ENCODE results near the gene OXCT1. TPM values are rescaled to one million over a fixed set of nuclear protein-coding genes. Genes with fewer than 3 reads are reported as not detected.

Gene OXCT1
- total RNA-seq, 1 experiment from 2014 or later: 48.6 TPM

DNA sequence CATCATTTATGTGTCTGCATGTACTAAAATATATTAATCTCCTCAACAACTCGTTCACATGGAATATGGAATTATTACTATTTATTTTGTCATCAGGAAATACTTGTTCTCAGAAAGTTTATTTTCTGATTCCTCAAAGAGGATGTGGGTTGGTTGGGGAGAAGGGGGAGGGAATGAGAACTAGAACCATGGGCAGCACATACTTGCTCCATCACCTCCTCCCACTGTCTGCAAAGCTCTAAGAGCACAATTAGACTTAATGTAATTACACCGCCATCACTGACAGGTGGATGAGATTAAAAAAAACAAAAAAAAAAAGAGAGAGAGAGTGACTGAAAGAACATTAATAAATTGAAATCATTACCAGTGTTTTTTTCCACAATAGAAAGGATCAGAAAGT, 98.2 kb downstream of the OXCT1 start:
- POLR2A ChIA-PET: interaction anchor here (1.5 kb wide), 1 partner anchor 11 kb away, joined by 3 read pairs; no protein-coding TSS in a partner anchor

DNA sequence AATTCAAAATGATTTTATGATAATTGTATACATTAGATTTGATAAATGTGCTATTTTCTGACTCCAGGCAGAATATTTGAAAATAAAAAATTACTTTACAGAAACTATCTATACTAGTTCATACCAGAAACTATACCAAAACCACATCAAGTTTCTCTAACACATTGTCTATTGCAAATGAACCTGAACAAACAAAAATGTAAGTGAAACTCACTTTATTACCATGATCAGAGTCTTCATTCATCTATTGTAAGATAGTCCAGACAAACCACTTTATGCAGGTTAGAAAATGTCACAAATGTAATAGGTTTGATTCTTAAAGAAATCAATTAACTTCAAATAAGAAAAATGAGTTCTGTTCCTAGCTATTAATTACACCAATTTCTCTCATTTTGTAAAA, 99.4 kb downstream of the OXCT1 start:
- Mint-ChIP-seq H3K4me1 (ENCODE audit: insufficient read depth, unreplicated experiment) (no peaks in the 10 kb centered on the region), H3K27me3 (ENCODE audit: insufficient read depth, unreplicated experiment) (no peaks in the 10 kb centered on the region), H3K36me3 (ENCODE audit: insufficient read depth, unreplicated experiment) (peaks cover 13% of the 10 kb centered on the region), H3K4me3 (ENCODE audit: unreplicated experiment) (no peak overlapping the region), H3K9me3 (ENCODE audit: unreplicated experiment) (no peaks in the 10 kb centered on the region), H3K27ac (ENCODE audit: low read depth, unreplicated experiment) (no peak overlapping the region)
- BruUV-seq (replicated peaks): no TSS peak
- POLR2A ChIA-PET: no interaction called here
- CTCF ChIA-PET: no interaction called here
- TF ChIP-seq, protein P1, sequence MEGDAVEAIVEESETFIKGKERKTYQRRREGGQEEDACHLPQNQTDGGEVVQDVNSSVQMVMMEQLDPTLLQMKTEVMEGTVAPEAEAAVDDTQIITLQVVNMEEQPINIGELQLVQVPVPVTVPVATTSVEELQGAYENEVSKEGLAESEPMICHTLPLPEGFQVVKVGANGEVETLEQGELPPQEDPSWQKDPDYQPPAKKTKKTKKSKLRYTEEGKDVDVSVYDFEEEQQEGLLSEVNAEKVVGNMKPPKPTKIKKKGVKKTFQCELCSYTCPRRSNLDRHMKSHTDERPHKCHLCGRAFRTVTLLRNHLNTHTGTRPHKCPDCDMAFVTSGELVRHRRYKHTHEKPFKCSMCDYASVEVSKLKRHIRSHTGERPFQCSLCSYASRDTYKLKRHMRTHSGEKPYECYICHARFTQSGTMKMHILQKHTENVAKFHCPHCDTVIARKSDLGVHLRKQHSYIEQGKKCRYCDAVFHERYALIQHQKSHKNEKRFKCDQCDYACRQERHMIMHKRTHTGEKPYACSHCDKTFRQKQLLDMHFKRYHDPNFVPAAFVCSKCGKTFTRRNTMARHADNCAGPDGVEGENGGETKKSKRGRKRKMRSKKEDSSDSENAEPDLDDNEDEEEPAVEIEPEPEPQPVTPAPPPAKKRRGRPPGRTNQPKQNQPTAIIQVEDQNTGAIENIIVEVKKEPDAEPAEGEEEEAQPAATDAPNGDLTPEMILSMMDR (IDR thresholded peaks at IDR 0.05; ENCODE audit: unreplicated experiment): no peak
- no peak for DNase-seq (ENCODE audit: unreplicated experiment)
- intact Hi-C loops (cut with micrococcal nuclease): no loop called here

More for the DNA sequence above, 98.2 kb downstream of the OXCT1 start:
- no peak overlapping the region for H3K4me3 Mint-ChIP-seq (ENCODE audit: unreplicated experiment)
- TF ChIP-seq, protein P1 (IDR thresholded peaks at IDR 0.05; ENCODE audit: unreplicated experiment): no peak
- peaks cover 14% of the 10 kb centered on the region for H3K36me3 Mint-ChIP-seq (ENCODE audit: insufficient read depth, unreplicated experiment)
- CTCF ChIA-PET: no interaction called here
- DNase-seq (ENCODE audit: unreplicated experiment): no peak
- no peaks in the 10 kb centered on the region for H3K9me3 Mint-ChIP-seq (ENCODE audit: unreplicated experiment)
- no peak overlapping the region for H3K27ac Mint-ChIP-seq (ENCODE audit: low read depth, unreplicated experiment)
- no TSS peak for BruUV-seq (replicated peaks)
- H3K27me3 Mint-ChIP-seq (ENCODE audit: insufficient read depth, unreplicated experiment): no peaks in the 10 kb centered on the region
- intact Hi-C loops (cut with micrococcal nuclease): no loop called here
- no peaks in the 10 kb centered on the region for H3K4me1 Mint-ChIP-seq (ENCODE audit: insufficient read depth, unreplicated experiment)

DNA sequence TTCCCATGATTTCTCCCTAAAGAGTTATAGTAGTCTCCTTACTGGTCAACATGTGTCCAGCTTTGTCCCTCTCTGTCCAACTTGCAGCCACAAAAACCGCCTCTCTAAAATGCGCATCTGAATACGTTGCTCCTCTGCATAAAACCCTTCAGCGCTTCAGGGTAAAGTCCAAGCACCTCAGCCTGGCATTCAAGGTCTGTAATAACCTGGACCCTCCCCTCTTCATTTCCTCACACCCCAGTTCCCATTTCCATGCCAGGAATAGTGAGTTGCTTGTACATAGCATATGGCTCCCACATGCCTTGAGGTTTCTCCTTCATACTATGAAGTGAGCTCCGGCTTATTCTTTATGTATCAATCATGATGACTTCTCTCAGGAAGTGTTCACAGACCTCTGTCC, 101.5 kb downstream of the OXCT1 start:
- no TSS peak for BruUV-seq (replicated peaks)
- CTCF ChIA-PET: interaction anchor here (1.6 kb wide), 1 partner anchor 13 kb away, joined by 7 read pairs; no protein-coding TSS in a partner anchor

DNA sequence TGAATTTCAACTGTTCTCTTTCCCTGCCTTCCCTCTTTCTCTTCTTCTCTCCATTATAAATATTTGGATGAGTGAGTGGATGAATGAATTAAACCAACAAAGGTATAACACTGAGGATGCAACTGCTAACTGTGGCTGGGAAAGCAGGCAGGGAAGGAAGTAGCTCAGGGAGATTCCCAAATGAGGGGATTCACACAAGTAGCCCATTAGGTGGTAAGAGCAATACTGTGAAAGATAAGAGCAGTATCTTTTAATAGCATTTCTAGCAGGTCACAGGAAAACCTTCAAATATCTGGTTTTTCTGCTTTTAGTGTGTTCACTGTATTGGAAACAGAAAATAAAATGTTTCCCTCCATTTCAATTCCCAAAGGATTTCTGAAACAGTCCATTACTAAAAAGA, 105.6 kb downstream of the OXCT1 start:
- TF ChIP-seq, protein P1 (IDR thresholded peaks at IDR 0.05; ENCODE audit: unreplicated experiment): no peak
- H3K36me3 Mint-ChIP-seq (ENCODE audit: insufficient read depth, unreplicated experiment): peaks cover 15% of the 10 kb centered on the region
- DNase-seq (ENCODE audit: unreplicated experiment): no peak
- H3K4me1 Mint-ChIP-seq (ENCODE audit: insufficient read depth, unreplicated experiment): peaks cover 15% of the 10 kb centered on the region
- POLR2A ChIA-PET: no interaction called here
- no peak overlapping the region for H3K4me3 Mint-ChIP-seq (ENCODE audit: unreplicated experiment)
- H3K27ac Mint-ChIP-seq (ENCODE audit: low read depth, unreplicated experiment): peak overlapping the region; percentile 10
- H3K9me3 Mint-ChIP-seq (ENCODE audit: unreplicated experiment): no peaks in the 10 kb centered on the region
- no peaks in the 10 kb centered on the region for H3K27me3 Mint-ChIP-seq (ENCODE audit: insufficient read depth, unreplicated experiment)
- intact Hi-C loops (cut with micrococcal nuclease): no loop called here
- CTCF ChIA-PET: interaction anchor here (2.2 kb wide), 1 partner anchor 10 kb away, joined by 9 read pairs; no protein-coding TSS in a partner anchor
- BruUV-seq (replicated peaks): no TSS peak

More for the DNA sequence above, 101.5 kb downstream of the OXCT1 start:
- H3K4me1 Mint-ChIP-seq (ENCODE audit: insufficient read depth, unreplicated experiment): peaks cover 2% of the 10 kb centered on the region
- no peaks in the 10 kb centered on the region for H3K9me3 Mint-ChIP-seq (ENCODE audit: unreplicated experiment)
- no peak overlapping the region for H3K27ac Mint-ChIP-seq (ENCODE audit: low read depth, unreplicated experiment)
- no peak overlapping the region for H3K4me3 Mint-ChIP-seq (ENCODE audit: unreplicated experiment)
- H3K27me3 Mint-ChIP-seq (ENCODE audit: insufficient read depth, unreplicated experiment): no peaks in the 10 kb centered on the region
- TF ChIP-seq, protein P1 (IDR thresholded peaks at IDR 0.05; ENCODE audit: unreplicated experiment): no peak
- DNase-seq (ENCODE audit: unreplicated experiment): no peak
- peaks cover 13% of the 10 kb centered on the region for H3K36me3 Mint-ChIP-seq (ENCODE audit: insufficient read depth, unreplicated experiment)
- intact Hi-C loops (cut with micrococcal nuclease): no loop called here
- POLR2A ChIA-PET: interaction anchor here (0.7 kb wide), 1 partner anchor 721 kb away, joined by 3 read pairs; no protein-coding TSS in a partner anchor
